IPS-NIHi11 (cell line): ENCODE results near the gene MRTFA.
"Not testable (repeated sequence)": the region's sequence is repeated elsewhere in the genome, so short reads cannot be mapped to it uniquely, and the experiment has no call there.

Experiments used
- DNase-seq: peaks from one replicate; pipeline ENCODE4 v3.0.0; 2012; ENCODE audit warnings: mixed read lengths, low spot score

The MRTFA gene

GRCh38 chr22:40521046-40521445 lies 115.5 kb downstream of the MRTFA start:
- DNase-seq = no peak

DNA sequence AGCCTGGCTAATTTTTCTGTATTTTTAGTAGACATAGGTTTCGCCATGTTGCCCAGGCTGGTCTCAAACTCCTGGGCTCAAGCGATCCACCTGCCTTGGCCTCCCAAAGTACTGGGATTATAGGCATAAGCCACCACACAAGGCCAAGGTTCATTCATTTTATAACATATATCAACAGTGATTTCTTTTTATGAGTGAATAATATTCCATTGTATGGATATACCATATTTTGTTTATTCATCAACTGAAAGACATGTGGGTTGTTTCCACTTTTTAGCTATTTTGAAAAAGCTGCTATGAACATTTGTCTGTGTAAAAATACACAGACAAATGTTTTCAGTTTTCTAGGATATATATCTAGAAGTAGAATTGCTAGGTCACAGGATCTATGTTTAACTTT lies 116.0 kb downstream of the MRTFA start:
- DNase-seq = no peak

DNA sequence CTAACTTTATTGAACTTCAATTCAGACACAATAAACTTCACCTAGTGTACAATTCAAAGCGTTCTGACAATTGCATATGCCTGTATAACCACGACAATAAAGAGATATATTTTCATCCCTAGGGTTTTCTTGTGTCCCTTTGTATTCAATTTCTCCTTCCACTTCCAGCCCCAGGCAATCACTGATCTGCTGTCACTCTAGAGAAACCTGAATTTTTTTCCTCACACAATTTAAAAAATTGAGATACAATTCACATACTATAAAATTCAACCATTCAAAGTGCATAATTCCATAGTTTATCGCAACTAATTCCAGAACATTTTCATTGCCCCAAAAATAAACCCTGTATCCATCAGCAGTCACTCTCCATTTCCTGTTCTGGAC lies 116.6 kb downstream of the MRTFA start:
- no peak for DNase-seq

- DNase-seq = no peak
Observed at GRCh38 chr22:40519284-40519947, 117.1 kb downstream of the MRTFA start.

DNA sequence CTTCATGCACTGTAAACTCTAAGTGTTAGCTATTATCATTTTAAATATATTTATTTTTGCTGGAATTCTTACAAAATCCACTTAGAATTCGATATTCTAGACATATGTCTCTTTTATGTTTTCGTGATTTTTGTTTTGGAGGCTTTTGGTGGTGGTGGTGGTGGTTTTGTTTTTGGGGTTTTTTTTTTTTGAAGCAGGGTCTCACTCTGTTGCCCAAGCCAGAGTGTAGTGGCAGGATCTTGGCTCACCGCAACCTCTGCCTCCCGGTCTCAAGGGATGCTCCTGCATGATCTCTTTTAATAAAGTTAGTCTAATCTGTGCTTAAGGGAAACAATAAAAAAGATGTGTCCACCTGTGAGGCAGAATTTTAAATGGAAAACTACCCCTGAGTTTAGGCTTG lies 117.7 kb downstream of the MRTFA start:
- no peak for DNase-seq

- peak; percentile 30 for DNase-seq
Observed at GRCh38 chr22:40517631-40518030, 118.9 kb downstream of the MRTFA start.

DNA sequence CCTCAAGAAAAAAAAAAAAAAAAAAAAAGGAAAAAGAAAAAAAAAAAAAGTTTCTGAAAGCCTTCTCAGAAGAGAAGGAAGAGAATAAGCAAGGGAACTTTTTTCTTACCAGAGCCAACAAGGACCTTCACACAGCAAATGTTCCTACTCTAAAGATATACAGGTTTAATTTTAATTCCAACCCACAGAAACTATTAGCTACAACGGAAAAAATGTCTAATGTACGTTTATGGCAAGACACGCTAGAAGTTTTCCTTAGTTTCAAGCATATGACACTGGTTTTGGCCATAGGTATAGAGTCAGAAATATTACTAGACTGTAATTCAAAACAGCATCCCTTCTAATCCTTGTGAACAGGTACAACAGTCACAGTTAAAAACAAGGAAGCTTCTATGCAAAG lies 120.1 kb downstream of the MRTFA start:
- DNase-seq = no peak

GRCh38 chr22:40512426-40513136 lies 123.9 kb downstream of the MRTFA start:
- DNase-seq = no peak

GRCh38 chr22:40511604-40512003 lies 124.9 kb downstream of the MRTFA start:
- no peak for DNase-seq

GRCh38 chr22:40510631-40511364 lies 125.7 kb downstream of the MRTFA start:
- DNase-seq = no peak

- DNase-seq = no peak
Observed at GRCh38 chr22:40509401-40510134, 127.0 kb downstream of the MRTFA start.

- DNase-seq = not testable (repeated sequence)
Observed at GRCh38 chr22:40508046-40508445, 128.5 kb downstream of the MRTFA start.

DNA sequence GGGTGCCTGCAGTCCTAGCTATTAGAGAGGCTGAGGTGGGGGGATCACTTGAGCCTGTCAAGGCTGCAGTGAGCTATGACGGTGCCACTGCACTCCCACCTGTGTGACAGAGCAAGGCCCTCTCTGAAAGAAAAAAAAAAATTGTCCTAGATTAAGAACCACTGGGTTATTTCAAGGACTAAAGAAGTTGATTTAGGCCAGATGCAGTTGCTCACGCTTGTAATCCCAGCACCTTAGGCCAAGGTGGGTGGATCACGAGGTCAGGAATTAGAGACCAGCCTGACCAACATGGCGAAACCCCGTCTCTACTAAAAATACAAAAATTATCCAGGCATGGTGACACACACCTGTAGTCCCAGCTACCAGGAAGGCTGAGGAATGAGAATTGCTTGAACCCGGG lies 129.0 kb downstream of the MRTFA start:
- DNase-seq = no peak

- DNase-seq = no peak
Observed at GRCh38 chr22:40506762-40507161, 129.8 kb downstream of the MRTFA start.

- DNase-seq = no peak
Observed at GRCh38 chr22:40504285-40505249, 132.0 kb downstream of the MRTFA start.

DNA sequence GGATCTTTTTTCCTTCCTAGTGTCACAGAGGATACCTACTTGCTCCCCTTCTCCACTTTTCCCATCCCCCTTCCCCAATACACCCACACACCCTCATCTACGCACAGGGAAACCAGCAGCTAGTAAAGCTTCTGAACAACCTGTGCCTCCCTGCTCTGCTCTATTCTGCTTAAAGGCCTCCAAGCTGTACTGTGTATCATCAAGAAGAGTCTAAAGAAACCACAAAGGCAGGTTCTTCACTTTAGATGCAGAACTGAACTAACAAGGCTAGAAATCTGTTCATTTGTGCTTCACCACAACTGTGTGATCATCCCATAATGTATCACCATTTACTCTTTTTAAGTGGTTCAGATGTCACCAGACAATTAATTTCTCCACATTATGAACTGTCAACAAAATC lies 133.6 kb downstream of the MRTFA start:
- no peak for DNase-seq

- DNase-seq = not testable (repeated sequence)
Observed at GRCh38 chr22:40500465-40500786, 136.1 kb downstream of the MRTFA start.

GRCh38 chr22:40499209-40499623 lies 137.3 kb downstream of the MRTFA start:
- no peak for DNase-seq

DNA sequence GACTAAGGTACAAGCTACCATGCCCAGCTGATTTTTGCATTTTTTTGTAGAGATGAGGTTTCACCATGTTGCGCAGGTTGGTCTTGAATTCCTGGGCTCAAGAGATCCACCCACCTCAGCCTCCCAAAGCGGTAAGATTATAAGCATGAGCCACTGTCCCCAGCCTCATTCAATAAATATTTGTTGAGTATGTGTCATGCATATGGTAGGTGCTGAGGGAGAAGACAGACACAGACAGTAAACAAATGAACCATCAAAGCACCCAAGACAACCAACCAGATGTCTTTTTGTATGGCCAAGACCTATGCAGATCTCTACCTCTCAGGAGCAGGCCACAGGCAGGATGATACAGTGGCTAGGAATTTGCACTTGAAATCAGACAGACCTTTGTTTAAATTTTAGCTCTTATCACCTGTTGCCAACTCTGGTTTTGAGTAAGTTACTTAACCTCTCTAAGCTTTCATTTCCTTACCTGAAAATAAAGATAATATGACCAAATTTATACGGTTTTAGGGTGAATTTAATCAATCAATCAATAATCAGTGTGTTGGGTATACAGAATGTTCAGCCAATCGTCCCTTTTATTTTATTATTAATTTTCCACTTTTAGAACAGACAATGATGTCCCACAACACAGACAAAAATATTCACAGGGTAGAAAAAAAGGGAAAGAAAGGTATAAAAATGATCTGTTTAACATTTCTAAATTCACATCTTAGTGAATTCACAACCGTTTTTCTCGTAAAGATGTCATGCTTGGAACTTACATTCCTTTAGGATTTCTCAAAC lies 137.9 kb downstream of the MRTFA start:
- DNase-seq = peak; percentile 42

- DNase-seq = no peak
Observed at GRCh38 chr22:40493441-40493840, 143.1 kb downstream of the MRTFA start.
